ENCODE data around the gene PTPRG.

Gene PTPRG

DNA sequence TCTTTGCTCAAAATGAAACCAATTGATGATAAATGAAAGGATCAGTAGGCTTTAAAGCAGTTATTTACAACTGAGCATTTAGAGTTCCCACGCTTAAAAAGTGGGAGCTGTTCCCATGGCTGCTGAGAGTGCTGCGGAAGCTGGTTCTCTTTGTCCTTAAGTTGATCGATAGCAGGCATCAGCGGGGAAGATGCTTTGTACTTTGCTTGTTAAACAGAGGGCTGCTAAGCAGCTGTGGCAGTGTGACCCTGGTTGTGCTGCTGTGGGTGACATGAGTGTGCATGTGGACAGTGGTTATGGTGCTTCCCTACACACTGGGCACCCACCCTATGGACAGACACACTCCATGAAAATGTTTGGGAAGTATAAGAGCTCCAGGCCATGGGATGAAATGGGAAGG, 96.3 kb downstream of the PTPRG start:
- DNase-seq (ENCODE audit: low read depth) = no peak

DNA sequence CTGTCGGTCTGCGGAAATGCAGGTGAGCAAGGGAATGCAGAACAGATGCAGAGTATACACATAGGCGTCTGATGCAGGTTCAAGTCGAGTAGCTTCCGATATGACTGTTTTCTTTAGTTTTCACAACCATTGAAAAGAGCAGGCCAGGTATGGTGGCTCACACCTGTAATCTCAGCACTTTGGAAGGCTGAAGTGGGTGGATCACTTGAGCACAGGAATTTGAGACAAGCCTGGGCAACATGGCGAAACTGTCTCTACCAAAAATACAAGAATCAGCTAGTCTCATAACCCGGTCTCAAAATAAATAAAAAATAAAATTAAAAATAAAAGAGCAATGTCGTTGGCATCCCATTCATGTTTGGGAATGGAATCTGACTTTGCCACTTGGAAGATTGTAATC, 101.5 kb downstream of the PTPRG start:
- no peak for DNase-seq (ENCODE audit: low read depth)

DNA sequence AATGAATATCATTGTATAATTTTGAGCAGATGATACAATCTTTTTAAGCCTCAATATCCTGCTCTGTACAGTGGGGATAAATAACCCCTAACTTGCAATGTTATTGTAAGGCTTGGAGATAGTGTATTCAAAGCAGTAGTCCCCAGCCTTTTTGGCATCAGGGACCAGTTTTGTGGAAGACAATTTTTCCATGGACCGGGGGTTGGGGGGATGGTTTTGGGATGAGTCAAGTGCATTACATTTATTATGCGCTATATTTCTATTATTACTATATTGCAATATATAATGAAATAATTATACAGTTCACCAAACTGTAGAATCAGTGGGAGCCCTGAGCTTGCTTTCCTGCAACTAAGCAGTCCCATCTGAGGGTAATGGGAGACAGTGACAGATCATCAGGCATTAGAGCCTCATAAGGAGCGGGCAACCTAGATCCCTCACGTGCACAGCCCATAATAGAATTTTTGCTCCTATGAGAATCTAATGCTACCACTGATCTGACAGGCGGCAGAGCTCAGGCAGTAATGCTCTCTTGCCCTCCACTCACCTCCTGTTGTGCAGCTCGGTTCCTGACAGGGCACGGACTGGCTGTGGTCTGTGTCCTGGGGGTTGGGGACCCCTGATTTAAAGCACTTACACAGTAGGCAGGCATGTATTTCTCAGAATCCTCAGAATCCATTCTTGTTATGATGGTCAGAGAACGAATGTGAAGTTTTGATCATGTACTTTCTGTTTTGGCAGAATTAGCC, 102.2 kb downstream of the PTPRG start:
- no peak for DNase-seq (ENCODE audit: low read depth)

DNA sequence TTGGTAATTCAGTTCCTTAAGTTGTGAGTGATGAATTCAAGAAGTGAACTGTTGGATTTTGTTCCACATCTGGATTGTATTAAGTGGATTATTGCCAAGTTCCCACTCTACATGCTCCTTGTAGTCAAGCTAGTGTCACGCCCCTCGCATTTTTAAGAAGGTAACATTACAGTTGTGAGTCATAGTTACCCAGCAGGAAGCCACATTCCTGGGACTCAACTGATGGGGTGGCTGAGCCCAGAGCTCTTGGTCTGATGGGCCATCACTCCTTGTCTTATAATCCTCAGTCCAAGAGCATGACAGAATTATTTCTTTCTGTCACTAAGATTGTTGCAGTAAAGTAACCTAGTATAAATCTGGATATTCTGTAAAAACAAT, 102.7 kb downstream of the PTPRG start:
- no peak for DNase-seq (ENCODE audit: low read depth)

DNA sequence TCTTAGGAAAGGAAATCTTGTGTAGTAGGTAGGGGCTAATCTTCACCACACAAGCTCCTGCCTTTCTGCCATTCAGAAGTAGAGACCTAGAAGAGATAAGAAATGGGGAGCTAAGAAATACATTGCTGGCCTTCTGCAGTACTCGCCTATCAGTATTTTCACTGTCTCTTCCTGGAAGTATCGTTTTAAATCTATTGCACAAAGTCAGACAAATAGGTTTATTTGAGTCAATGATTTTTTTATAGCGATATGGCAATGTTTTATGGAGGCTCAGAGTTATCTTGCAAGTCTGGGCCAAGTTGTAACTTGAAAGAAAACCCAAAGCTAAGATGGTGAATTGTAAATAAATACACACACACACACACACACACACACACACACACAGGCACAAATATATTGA, 103.8 kb downstream of the PTPRG start:
- no peak for DNase-seq (ENCODE audit: low read depth)

DNA sequence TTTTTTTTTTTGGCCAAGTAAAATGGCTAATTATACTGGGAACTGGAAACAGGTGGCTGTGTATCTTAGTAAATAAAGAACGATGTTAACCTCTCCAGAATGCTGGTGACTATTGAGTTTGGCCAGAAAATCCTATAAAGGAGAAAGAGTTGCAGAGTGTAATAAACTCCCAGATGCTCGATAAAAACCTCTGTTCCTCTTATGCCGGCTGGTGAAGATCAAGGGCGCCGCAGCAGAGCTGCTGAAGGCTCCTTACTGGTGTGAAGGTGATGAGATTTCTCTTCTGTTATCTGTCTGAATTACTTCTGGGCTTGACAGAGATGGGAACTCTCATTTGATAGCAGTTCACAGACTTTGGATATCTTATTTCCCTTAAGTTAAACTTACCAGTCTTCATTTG, 104.6 kb downstream of the PTPRG start:
- no peak for DNase-seq (ENCODE audit: low read depth)

DNA sequence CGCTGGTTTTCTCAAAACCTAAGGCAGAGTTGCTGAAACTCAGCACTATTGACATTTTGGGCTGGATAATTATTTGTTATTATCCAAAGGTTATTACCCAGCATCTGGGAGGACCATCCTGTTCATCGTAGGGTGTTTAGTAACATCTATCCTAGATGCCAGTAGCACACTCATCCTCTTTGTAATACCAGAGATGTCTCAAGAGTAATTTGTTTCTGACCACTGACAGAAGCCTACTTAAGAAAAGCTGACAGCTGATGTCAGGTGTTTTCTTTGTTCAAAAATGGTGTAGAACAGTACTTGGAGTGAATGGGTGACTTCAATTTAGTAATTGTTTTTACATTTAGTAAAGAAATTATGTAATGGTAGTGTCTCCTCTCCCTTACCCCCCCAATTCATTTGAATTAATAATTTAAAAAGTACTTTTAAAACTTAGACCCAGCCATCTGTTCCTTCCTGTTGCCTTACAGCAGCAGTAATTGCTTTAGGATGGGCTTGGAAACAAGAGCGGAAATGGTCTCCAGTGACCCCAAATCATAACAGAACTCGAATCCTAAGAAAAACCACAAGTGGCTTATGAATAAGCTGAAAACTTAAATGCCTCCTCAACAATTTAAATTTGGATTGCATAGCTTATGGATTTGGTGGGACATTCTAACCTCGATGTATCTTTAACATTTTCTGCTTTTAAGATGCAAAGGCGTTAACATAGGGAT, 105.4 kb downstream of the PTPRG start:
- DNase-seq (ENCODE audit: low read depth) = no peak

DNA sequence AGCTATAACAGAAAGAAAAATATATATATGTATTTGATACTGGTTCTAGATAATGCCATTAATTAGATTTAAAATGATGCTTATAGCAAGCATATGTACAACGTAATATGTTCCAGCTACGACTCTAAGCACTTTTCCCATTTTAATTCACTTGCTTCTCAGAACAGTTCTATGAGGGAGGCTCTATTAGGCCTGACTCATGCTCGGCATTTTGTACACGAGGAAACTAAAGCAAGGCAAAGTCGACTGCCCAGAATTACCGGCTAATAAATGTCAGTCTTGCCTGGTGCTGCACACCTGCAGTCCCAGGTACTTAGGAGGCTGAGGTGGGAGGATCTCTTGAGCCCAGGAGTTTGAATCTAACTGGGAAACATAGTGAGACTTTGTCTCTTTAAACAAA, 106.0 kb downstream of the PTPRG start:
- DNase-seq (ENCODE audit: low read depth) = no peak

DNA sequence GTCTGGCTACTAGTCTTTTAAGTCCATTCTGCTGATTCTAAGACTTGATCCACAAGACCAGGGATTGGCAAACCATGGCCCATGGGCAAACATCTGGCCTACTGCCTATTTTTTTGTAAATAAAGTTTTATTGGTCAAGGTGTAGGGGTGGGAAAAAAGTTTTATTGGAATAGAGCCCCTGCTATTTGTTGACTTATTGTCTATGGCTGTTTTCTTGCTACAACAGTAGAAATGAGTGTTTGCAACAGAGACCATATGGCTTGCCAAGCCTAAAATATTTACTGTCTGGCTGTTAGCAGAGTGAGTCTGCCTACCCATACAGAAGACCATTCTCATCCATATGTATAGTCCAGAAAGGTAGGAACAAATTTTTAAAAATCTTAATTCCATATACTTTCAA, 106.4 kb downstream of the PTPRG start:
- DNase-seq (ENCODE audit: low read depth) = no peak

DNA sequence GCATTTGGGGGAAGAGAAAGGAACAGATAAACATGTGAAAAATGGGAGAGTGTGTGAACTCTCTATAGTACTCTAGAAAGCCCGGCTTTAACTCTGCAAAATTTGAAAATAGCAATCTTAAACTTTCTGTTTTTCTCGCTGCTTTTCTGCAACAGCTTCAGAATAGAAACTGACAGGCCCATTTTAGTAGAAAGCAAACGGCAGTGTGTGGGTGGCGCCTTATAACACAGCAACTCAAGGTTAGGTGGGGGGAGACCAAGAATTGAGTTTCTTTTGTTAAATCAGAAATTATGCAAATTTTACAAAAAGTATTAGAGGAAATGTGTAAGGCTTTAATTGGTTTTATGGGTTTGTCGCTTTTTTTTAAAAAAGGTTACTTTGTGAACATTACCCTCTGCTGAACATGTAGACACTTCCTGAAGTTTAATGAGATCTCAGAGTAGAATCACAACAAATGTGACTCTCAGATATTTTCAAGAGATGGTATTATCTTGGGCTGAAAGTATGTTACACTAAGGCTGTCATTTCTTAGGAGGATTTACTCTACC, 107.0 kb downstream of the PTPRG start:
- no peak for DNase-seq (ENCODE audit: low read depth)

DNA sequence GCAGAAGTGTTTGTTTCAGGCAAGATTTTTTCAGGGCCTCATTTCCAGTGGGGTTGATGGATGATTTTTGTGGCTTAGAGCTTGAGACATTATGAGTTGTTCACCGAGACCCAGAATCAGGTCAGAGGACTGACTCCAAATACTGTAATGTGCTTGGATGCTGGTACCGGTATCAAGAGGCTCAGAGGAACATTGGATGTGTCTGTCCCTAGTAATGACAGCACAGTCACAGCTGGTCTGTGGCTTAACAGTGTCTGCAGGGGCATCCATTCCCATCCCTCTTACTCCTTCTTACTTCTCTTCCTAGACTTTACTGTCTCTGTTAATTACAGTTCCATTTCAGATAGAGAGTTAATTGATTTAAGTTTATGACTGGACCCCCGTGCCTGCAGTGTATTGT, 107.8 kb downstream of the PTPRG start:
- DNase-seq (ENCODE audit: low read depth) = no peak

DNA sequence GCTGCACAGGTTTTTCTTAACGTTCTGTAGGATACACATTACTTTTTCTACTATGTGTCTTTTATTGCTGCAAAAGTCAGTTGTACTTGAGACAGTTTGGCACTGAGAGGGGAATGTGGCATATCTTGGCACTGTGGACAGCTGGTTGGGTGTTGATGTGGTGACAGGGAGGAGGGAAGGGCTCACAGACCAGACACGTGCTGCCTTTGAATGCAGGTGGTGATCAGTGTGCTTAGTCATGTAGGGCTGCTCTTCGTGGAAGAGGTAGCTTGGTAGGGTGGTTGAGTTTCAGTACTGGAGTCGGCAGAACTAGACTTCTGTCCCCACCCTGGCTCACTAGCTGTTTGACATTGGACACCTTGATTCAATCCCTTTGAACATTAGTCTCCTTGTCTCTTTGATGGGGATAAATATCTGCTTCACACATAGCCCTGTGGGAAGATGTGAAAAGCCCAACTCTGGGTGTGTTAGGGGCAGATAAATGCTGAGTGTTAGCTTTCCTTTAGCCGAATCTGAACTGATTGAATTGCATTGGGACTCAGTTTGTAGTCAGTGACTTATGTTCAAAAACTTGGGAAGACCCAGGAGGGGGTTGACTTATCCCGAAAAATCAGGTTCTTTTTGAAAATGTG, 108.4 kb downstream of the PTPRG start:
- no peak for DNase-seq (ENCODE audit: low read depth)

DNA sequence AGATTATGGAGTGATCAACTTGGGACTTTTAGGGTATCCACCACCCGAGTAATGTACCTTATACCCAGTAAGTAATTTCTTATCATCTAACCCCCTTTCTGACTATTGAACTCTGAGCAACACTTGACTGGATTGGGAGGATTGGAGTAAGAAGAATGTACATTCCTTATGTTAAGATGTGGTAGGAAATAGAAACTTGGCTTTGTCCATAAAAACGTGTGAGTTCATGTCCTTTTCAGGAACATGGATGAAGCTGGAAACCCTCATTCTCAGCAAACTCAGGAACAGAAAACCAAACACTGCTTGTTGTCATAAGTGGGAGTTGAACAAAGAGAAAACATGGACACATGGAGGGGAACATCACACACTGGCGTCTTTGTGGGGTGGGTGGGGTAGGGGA, 112.3 kb downstream of the PTPRG start:
- DNase-seq (ENCODE audit: low read depth) = no peak

DNA sequence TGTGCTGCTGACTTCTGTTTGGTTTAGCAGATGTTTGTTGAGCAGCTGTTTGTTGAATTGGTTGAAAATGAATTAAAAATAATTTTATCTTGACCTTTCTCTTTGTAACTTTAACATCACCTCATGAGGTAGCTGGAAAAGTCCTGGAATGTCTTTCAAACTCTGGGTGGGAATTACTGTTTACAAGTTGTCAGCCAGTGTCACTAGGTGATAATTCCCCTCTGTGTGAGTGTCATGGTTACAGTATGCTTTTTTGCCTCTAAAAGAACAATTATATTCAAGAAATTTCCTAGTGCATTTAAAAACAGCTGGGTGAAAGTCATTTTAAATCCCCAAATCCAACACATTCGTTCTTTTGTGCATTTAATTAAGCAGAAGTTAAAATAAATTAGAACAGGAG, 113.2 kb downstream of the PTPRG start:
- no peak for DNase-seq (ENCODE audit: low read depth)

DNA sequence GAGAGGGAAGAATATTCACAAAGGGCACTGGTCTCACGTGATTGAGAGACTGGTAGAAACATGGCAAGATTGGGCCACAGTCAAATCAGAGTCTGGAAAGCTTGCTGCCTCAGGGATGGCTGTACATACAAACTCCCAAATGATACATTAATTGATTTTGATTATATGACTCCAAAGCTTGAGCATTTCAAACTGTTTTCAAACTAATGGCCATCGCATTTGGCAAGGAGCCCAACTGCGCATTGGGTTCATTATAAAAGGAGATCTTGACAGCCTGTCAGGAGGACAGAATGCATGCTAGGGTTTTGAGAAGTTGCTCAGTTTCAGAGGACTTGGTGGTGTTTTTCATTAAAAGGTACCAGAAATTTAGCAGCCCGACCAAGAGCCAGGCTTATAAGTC, 117.7 kb downstream of the PTPRG start:
- no peak for DNase-seq (ENCODE audit: low read depth)

DNA sequence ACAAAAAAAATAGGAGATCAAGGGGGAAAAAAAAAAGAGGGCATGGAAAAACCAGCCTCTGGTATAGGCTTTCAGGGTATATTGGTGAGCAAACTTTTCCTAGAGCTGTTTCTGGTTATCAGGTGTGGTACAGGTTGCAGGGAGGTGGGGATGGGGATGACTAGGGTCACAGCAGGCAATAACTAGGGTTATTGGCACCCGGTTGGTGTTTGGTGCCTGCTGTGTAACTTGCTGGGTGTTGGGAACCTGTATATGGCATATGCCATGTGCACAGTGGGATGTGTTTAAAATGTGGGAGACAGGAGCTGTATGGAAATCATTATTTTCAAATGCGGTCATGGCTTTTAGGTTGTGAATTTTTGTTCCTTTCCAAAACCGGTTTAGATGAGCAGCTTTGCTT, 119.2 kb downstream of the PTPRG start:
- no peak for DNase-seq (ENCODE audit: low read depth)

DNA sequence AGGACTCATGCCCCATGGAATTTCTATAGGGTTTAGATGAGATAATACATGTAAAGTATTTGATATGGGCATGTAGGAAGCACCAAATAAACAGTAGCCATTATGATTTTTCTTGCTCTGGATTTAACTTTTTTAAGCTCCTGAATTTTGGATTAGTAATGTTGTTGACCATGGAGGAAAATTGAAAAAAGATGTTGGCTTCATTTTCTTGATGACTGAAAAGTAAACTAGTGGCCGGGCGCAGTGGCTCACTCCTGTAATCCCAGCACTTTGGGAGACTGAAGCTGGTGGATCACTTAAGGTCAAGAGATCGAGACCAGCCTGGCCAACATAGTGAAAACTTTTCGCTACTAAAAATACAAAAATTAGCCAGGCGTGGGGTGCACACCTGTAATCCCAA, 120.3 kb downstream of the PTPRG start:
- no peak for DNase-seq (ENCODE audit: low read depth)

DNA sequence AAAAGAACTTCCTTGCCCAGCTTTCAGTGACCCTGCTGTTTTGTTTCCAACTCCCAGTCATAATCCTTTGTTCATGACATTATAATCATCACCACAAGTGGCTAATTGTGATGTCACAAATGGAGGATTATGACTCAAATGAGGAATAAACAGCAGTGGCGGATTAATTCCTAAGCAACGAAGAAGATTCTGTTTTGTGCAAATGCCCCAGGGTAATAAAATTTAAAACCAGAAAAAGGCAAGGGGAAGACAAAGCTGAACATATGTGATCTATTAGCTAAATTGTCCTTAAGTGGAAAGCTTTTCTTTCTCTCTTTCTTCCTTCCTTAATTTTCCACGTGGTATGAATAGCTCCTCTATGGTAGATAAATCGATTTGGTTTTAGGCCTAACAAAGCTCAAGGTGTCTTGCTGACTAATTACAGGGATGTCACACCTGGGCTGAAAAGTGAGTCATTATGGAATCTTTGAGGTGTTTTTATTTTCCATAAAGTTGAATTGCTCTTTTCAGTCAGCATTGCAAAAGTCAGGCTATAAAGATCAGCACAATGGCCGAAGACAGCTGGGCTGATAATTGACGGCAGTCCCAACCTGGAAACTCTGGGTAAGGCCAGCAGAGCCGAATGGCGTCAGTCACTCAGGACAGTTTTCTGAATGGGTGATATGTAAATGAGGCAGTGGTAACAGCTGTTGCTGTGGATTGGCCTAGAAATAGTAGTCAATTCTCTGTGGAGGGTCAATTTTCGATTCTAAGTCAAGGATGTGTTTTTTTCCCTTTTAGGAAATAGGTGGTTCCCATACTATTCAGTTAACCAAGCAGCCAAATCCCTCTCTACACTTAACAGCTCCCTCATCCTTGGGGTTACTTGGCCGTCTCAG, 121.5 kb downstream of the PTPRG start:
- no peak for DNase-seq (ENCODE audit: low read depth)

DNA sequence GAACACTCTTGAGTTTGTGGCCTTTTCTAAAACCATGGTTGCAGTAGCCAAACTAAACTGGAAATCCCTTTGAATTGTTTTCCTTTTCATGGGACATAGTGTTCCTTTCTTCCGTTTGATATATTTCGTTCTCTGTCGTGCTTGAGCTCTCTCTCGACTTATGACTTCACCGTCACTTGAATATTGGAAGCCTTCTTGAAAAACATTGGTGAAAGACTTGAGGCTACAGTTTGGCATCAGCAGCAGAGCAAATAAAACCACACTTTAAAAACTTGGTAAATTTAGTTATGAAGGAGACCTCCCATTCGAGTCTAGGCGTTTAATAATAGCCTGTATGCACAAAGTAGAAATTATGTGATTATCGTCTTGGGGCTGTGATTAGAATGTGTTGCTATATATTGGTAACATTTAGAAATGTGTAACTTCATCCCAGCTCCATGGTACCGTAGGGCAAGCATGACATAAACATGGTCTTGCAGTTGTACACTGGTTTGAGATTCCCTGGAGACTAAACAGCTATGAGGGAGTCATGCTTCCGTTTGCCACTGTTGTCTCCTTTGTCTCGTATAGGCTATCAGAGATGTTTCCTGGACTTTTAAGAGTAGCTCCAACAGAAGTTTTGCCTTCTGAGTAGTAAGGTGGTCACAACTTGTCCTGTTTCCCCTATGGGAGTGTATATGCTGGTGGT, 122.3 kb downstream of the PTPRG start:
- DNase-seq (ENCODE audit: low read depth) = no peak

DNA sequence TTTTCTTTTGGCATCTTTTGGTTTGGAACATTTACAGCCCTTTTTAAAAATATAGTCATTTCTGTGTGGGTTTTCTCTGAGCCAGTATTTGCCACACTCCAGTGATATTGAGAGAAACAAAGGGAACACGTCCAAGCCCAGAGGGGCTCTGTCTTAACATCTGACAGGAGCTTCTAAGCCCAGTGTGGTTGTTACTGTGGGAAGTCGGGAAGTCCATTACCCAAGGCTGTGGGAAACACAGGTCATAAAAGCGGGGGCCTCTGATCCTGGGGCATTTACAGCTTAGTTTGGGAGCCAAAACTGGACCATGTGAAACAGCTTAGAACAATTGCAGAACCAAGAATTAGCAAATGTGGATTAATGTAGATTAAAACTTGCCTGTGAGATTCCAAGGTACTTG, 123.0 kb downstream of the PTPRG start:
- no peak for DNase-seq (ENCODE audit: low read depth)

DNA sequence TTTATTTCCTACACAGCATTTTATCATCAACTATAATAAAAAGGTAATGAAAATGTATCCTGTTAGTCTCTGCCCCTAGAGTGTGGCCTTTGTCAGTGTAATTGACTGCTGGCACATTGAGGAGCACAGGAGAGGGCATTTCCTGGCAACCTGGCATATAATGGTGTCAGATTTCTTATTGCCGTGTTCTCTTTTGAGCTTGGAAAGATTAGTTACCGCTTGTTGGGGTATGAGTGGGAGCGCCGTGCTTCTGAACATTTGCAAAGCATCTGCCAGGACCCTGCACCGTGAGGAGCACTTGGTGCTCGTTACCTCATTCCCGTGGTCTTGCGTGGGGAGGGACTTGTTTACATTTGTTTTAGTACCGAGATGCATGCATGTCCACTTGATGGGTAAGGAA, 124.4 kb downstream of the PTPRG start:
- no peak for DNase-seq (ENCODE audit: low read depth)

DNA sequence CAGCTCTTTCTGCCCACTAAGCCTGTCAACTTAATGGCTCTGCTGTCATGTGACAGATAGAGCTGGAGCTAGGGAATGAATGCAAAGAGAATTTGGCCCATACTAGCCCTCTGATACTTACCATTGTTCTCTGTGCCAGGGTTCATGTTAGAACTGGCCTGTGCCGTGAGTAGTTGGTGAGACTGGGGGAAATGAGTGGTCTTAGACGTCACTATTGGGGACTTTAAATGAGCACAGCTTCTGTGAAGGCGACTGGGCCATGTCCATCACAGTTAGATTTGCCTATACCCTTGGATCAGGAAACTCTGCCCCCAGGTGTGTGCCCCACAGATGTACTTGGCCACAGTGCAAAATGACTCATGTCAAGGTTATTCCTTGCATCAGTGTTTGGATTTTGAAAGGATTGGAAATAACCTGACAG, 124.9 kb downstream of the PTPRG start:
- no peak for DNase-seq (ENCODE audit: low read depth)
